HG03378 (cell line): ENCODE data around the gene INF2.

Source experiments
- ATAC-seq: cut with Tn5 transposase; IDR thresholded peaks from one replicate; pipeline ENCODE4 v1.9.1; 2021; ENCODE audit warnings: mild to moderate bottlenecking, moderate library complexity; ENCODE audit not compliant: unreplicated experiment

The INF2 gene

DNA sequence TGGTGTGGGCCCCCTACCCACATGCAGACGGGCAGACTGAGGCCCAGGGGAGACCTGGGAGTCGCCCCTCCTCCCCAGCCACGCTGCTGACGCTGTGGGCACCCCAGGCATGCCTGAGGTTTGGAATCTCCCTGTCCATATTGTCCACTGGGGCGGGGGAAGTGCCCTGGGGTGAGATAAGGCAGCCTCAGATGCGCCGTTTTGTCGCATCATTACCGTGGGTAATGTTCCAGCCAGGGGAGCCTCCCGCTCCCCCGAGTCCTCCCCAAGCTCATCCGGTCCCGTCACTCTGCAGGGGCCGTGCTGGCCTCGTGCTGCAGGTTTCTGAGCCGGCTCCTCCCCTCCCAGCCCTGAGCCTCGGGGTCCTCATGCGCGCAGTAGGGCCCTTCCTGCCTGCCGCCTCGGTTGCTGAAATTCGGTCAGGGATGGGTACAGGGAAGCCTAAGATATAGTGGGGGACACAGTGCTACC is 11.4 kb downstream of the INF2 start:
- ATAC-seq = no peak

DNA sequence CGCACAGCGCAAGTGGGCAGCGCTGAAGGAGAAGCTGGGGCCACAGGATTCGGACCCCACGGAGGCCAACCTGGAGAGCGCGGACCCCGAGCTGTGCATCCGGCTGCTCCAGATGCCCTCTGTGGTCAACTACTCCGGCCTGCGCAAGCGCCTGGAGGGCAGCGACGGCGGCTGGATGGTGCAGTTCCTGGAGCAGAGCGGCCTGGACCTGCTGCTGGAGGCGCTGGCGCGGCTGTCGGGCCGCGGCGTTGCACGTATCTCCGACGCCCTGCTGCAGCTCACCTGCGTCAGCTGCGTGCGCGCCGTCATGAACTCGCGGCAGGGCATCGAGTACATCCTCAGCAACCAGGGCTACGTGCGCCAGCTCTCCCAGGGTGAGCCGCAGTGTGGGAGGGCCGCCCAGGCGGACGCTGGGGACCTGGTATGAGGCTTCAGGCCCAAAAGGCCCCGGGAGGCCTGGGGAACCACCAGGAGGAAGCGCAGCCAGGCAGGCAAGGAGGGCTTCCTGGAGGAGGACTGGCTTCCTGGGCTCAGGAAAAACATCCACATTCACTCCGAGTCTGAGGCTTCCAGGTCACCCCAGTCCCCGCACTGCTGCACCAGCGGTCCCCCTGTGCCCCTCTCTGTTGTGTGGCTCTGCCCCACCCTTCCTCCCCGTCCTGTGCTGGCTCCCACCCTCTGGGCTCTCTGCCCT is 12.1 kb downstream of the INF2 start:
- ATAC-seq = no peak

DNA sequence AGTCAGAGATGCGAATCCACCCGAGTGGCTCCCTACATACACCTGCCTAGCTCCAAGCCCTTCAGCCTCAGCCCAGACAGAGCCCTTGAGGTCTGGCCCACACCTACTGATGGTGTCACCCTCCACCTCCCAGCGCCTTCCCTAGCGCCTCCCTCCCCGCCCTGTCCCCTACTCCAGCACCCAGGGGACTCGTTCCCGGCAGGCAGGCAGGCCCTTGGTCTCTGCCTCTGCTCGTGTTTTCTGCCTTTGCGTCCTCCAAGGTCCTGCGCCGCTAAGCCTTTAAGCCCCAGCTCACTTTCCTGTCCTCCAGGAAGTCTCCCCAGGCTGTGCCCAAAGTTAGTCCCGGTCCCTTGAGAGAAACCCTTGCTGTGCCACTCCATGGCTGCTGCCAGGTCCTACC is 12.7 kb downstream of the INF2 start:
- ATAC-seq = no peak

DNA sequence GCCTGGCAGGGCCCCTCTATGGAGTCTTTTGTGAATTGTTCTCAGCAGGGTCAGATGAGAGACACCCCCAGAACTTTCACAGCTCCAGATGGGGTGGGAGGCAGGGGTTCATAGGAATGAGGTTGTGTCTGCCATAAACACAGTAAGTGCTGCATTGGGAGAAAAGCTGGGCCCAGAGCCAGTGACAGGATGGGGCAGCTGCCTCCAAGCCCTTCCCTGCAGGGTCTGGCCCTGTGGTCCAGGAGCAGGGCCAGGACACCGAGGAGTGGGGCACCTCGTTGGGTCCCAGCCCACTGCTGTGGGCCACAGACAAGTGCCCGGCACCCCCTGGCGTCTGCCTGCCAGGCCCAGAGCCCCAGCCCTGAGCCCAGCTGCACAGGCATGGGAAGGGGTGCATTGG is 13.3 kb downstream of the INF2 start:
- ATAC-seq = no peak

DNA sequence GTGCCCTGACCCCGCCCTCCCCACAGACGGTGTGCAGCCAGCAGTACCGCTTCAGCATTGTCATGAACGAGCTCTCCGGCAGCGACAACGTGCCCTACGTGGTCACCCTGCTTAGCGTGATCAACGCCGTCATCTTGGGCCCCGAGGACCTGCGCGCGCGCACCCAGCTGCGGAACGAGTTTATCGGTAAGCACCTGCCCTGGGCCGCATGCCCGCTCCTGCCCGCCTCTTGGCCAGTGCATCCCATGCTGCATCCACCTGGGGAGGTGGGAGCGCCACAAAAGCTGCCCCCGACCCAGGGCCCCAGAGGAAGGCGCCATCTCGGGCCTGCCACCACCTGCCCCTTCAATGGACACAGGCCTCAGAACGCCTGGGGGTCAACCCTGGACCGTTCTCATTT is 13.9 kb downstream of the INF2 start:
- no peak for ATAC-seq

DNA sequence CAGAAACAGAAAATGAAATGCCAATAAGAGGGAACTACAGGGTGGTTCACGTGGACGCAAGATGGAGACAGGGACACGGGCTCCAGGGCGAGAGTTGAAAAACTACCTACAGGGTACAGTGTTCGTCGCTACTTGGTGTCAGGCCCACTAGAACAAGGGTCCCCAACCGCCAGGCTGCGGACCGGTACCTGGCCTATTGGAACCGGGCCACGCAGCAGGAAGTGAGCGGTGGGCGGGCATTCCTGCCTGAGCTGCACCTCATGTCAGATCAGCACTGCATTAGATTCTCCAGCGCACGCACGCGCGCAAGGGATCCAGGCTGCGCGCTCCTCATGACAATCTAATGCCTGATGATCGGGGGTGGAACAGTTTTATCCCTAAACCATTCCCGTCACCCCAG is 14.8 kb downstream of the INF2 start:
- no peak for ATAC-seq

DNA sequence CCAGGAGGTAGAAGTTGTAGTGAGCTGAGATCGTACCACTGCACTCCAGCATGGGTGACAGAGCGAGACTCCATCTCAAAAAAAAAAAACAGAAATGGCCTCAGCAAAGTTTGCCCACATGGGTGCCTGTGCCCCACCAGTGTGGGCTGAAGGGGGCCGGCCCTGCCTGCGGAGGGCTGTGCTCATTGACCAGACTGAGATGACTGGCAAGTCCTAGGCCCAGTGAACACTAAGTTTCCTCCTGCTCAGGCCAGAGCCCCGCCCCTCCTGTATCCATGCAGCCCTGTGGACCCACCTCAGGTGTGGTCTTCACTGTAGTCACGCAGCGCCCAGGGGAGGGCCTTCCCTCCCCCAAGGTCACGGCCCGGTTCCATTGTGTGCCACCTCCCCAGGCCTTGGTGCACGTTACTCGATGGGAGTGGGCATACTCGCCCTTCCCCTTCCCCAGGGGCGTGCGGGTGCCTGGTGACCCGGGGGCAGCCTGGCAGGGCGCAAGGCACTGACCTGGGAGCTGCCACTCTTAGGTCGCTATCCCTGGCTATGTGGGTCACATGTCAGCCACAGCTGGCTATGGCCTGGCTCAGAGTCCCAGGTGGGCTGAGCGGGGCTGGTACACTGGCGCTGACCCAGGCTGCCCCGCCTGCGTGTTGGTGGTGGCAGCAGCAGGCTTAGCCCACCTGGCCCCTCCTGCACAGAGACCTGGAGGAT is 16.1 kb downstream of the INF2 start:
- no peak for ATAC-seq

DNA sequence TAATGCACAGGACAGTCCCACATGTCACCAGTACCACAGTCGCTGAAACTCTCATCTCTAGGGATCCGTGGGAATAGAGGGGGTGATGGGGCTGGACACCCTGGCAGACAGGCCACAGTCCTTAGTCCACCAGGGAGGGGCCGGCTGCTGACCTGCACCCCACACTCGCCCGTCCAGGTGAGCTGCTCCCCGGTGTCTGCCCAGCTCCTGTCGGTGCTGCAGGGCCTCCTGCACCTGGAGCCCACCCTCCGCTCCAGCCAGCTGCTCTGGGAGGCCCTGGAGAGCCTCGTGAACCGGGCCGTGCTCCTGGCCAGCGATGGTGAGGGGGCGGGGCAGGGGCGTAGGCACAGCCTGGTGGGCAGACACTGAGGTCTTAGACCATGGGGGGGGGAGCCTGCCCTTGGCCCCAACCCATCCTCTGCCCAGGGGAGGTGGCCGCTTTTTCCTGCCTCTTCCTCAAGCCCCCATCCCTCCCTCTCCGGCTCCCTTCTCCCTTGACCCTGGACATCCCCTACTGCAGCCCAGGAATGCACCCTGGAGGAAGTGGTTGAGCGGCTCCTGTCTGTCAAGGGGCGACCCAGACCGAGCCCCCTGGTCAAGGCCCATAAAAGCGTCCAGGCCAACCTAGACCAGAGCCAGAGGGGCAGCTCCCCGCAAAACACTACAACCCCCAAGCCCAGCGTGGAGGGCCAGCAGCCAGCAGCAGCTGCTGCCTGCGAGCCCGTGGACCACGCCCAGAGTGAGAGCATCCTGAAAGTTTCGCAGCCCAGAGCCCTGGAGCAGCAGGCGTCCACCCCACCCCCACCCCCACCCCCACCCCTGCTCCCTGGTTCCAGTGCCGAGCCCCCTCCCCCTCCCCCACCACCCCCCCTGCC is 17.6 kb downstream of the INF2 start:
- ATAC-seq = no peak

DNA sequence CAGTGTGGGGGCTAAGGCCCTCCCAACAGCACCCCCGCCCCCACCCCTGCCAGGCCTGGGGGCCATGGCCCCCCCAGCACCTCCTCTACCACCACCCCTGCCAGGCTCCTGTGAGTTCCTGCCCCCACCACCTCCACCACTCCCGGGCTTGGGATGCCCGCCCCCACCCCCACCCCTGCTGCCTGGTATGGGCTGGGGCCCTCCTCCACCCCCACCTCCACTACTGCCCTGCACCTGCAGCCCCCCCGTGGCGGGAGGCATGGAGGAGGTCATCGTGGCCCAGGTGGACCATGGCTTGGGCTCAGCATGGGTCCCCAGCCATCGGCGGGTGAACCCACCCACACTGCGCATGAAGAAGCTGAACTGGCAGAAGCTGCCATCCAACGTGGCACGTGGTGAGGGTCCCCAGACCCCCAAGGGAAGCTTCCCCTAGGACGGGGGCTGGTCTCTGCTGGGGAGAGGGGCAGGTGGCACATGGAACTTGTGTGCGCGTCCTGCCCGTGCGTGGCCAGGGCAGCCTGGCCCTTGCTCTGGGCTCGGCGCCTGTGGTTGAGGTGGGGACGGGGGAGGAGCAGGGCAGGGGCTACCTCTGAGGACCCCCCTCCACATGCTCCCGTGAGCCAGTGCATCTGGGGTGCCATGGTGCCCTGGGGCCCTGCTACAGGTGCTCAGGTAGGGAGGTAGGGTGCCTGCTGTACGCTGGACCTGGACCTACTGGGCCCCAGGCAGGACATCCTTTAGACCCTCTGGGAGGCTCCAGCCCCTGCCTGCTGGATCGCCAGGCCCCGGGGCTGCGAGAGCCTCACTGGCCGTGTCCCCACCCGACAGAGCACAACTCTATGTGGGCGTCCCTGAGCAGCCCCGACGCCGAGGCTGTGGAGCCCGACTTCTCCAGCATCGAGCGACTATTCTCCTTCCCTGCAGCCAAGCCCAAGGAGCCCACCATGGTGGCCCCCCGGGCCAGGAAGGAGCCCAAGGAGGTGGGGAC is 18.5 kb downstream of the INF2 start:
- ATAC-seq = no peak

DNA sequence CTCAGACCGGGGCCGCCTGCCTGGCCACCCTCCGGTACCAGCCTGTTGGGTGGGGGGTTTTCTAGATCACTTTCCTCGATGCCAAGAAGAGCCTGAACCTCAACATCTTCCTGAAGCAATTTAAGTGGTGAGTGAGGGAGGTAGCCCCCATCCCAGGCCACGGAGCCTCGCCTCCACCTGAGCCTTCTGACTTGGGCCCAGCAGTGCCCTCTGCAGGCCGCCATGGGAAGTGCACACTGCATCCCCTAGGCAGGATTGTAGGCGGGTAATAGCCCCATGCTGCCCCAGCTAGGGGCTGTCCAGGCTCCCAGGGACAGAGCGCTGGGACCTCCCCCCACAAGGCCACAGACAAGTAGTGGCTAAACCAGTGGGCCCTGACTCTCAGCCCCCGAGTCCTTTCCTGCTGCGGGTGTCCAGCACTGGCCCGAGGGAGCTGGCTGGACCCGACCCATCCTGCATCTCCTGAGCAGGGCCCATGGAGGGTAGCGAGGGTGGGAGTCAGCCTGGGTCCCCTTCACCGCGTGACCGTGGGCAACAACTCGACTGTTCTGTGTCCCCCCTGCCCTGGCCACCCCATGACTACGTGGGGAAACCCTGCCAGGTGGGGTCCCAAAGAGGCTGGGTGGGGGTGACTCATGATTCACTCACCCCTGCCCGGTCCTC is 19.3 kb downstream of the INF2 start:
- ATAC-seq = no peak

DNA sequence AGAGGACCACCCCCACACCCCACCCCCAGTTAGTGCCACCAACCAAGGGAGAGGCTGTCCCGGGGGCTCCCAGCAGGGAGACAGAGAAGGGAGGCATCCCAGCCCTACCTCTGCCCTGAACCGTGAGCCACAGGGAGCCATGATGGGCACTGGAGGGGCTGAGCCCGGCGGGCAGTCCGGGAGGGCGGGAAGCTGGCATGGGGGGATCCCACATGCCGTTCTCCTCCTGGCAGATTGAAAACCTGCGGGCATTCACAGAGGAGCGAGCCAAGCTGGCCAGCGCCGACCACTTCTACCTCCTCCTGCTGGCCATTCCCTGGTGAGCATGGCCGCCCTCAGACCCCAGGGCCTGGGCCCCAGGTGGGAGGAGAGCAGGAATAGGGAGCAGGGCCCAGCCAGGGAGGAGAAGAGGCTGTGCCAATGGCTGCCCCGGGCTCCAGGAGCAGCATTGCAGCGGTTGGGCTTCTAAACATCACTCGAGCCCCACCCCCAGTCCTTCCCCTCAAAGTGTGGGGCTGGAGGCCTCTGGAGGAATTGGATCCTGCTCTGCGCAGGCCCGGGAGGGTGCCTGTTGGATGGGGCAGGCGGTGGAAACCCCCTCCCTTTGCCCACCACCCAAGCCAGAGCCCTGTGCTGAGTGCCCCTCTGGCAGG is 20.1 kb downstream of the INF2 start:
- ATAC-seq = no peak

DNA sequence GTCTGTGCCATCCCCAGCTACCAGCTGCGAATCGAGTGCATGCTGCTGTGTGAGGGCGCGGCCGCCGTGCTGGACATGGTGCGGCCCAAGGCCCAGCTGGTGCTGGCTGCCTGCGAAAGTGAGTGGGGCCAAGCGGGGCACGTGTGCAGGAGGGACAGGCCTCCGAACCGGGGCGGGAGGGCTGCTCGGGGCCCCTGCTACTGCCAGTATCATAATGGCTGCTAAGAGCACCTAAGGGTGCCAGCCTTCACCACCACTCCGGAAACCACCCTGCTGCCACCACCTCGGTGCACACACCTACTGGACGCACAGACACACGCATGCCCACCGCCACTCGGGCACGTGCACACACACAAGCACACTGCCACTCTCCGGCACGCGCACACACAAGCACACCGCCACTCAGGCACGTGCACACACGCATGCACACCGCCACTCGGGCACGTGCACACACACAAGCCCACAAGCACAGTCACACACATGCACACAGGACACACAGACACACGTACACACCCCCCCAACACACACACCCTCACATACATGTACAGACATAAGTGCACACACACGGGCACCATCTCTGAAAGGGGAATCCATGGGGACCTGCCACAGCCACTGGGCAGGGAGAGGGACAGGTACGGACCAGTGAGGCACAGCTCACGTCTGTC is 20.8 kb downstream of the INF2 start:
- ATAC-seq = no peak

DNA sequence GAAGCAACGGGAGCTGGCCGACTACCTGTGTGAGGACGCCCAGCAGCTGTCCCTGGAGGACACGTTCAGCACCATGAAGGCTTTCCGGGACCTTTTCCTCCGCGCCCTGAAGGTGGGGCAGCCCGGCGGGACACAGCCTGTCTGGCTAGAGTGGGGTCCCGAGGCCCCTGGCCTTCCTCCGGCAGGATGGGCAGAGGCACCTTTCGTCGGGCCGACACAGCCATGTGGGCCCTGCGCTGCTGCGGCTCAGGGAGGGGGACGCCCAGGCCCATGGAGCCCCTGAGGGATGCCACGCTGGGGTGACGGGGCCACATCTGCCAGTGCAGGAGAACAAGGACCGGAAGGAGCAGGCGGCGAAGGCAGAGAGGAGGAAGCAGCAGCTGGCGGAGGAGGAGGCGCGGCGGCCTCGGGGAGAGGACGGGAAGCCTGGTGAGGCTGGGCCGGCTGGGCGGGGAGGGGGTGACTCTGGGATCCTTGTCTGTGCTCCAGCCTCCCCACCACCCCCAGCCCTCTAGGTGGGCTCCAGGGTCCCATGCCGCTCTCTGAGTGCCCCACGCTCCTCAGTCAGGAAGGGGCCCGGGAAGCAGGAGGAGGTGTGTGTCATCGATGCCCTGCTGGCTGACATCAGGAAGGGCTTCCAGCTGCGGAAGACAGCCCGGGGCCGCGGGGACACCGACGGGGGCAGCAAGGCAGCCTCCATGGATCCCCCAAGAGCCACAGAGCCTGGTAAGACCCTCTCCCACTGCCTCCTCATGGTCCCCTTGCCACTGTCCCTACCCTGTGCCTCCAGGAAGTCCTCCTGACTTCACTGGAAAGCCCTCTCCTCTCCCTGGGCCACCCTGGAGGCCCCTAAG is 23.7 kb downstream of the INF2 start:
- no peak for ATAC-seq

DNA sequence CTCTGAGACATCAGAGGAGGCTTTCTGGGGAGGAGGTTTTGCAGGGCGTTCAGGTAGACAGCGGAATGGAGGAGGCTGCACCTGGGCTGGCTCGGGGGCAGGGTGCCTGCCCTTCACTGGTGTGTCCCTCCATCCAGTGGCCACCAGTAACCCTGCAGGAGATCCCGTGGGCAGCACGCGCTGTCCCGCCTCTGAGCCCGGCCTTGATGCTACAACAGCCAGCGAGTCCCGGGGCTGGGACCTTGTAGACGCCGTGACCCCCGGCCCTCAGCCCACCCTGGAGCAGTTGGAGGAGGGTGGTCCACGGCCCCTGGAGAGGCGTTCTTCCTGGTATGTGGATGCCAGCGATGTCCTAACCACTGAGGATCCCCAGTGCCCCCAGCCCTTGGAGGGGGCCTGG is 24.6 kb downstream of the INF2 start:
- no peak for ATAC-seq

DNA sequence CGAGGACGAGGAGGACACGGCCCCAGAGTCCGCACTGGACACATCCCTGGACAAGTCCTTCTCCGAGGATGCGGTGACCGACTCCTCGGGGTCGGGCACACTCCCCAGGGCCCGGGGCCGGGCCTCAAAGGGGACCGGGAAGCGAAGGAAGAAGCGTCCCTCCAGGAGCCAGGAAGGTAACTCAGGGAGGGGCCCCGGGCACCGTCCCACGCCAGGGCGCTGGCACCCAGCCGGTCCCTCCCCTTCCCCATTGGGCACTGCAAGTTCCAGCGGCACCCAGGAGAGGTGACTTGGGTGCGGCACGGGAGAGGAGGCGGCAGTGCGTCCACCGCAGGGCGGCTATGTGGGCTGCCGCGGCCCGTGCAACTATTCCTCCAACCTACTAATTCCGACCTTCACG is 25.3 kb downstream of the INF2 start:
- no peak for ATAC-seq

DNA sequence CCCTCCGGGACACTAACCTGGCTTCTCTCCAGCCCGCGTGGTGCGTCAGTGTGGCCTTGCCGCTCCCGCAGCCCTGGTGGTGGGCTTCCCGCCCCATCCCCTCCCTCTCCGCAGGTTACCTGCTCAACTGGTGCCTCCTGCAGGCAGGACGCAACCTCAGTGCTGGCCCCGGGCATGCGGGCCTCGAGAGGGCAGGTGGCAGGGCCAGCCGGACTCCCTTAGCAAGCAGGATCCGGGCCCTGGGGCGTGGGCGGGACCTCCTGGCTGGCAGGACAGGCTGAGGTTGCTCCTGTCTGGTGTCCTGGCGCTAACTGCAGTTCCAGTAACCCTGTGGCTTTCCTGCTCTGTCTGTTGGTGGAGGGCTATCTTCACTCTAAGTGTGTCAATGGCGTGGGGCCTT is 26.0 kb downstream of the INF2 start:
- no peak for ATAC-seq

DNA sequence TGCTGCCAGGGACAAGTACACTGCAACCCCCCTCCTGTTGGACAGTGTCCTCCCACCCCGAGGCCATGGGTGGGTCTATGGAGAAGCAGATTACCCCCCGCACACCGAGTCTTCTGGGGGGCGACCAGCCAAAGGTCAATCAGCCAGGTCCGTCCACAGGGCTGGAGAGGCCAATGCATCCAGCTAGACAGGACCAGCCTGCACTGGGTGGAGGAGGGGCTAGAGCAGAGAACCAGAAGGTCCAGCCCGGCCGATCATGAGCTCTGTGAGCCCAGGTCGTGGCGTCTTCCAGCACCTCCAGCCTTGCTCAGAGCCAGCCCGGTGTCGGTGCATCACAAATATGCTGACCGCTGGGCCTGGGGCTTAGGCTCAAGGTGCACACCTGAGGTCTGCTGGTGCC is 26.5 kb downstream of the INF2 start:
- ATAC-seq = no peak

DNA sequence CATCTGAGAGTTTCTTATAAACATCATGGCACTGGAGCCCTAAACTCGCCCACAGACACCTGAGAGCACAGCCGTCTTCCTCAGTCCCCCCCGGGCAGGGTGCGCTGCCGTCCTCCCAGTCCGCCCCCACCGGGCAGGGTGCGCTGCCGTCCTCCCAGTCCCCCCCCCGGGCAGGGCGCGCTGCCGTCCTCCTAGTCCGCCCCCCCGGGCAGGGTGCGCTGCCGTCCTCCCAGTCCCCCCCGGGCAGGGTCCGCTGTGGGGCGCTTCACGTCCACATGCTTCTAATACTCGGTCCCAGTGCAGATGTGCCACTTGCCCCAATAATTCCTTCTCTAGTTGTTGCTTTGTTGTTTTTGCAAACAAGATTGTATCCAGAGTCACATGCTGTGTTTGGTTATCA is 27.7 kb downstream of the INF2 start:
- no peak for ATAC-seq
